ENCODE measurements around the gene GPC6.

DNA sequence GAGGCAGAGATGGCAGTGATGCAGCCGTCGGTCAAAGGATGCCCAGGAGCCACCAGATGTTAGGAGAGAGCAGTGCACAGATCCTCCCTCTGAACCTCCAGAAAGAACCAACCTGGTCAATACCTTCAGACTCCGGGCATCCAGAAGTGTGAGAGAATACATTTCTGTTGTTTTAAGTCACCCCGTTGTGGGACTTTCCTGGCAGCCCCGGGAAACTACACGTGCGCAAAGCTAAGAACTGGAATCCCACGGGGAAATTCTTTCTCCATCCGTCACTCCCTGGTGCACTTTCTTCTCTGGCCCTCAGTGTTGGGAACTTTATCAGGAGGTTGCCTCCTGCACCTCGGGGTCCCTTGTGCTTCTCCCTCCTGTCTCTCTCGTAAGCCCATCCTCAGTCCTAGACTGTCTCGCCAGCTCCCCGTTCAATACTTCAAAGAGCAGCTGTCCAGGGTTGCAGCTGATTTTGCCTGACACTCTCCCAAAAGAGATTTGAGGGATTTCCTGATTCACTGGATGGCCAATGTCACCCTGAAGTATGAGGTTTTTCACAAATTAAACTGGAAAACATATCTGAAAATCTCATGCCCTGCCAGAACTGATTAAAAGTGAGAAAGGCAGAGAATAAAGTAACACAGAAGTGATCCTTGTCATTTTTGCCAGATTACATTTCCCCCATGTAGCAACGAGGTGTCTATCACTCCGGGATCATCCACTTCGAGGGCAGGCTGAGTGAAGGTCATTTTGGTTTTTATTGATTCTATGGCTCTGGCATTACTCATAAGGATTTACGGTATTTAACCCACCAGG is 1116.0 kb downstream of the GPC6 start:
- TF ChIP-seq POLR2A (IDR thresholded peaks at IDR 0.05; ENCODE audit: low read length) (no peak), ZC3H11A (IDR thresholded peaks at IDR 0.05) (no peak), EP300 (IDR thresholded peaks at IDR 0.05) (no peak), MAZ (IDR thresholded peaks at IDR 0.05; ENCODE audit: borderline replicate concordance, low read depth, low read length) (no peak)
- TF ChIP-seq, protein P1, sequence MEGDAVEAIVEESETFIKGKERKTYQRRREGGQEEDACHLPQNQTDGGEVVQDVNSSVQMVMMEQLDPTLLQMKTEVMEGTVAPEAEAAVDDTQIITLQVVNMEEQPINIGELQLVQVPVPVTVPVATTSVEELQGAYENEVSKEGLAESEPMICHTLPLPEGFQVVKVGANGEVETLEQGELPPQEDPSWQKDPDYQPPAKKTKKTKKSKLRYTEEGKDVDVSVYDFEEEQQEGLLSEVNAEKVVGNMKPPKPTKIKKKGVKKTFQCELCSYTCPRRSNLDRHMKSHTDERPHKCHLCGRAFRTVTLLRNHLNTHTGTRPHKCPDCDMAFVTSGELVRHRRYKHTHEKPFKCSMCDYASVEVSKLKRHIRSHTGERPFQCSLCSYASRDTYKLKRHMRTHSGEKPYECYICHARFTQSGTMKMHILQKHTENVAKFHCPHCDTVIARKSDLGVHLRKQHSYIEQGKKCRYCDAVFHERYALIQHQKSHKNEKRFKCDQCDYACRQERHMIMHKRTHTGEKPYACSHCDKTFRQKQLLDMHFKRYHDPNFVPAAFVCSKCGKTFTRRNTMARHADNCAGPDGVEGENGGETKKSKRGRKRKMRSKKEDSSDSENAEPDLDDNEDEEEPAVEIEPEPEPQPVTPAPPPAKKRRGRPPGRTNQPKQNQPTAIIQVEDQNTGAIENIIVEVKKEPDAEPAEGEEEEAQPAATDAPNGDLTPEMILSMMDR (IDR thresholded peaks at IDR 0.05) = no peak
- TF ChIP-seq, protein P2, sequence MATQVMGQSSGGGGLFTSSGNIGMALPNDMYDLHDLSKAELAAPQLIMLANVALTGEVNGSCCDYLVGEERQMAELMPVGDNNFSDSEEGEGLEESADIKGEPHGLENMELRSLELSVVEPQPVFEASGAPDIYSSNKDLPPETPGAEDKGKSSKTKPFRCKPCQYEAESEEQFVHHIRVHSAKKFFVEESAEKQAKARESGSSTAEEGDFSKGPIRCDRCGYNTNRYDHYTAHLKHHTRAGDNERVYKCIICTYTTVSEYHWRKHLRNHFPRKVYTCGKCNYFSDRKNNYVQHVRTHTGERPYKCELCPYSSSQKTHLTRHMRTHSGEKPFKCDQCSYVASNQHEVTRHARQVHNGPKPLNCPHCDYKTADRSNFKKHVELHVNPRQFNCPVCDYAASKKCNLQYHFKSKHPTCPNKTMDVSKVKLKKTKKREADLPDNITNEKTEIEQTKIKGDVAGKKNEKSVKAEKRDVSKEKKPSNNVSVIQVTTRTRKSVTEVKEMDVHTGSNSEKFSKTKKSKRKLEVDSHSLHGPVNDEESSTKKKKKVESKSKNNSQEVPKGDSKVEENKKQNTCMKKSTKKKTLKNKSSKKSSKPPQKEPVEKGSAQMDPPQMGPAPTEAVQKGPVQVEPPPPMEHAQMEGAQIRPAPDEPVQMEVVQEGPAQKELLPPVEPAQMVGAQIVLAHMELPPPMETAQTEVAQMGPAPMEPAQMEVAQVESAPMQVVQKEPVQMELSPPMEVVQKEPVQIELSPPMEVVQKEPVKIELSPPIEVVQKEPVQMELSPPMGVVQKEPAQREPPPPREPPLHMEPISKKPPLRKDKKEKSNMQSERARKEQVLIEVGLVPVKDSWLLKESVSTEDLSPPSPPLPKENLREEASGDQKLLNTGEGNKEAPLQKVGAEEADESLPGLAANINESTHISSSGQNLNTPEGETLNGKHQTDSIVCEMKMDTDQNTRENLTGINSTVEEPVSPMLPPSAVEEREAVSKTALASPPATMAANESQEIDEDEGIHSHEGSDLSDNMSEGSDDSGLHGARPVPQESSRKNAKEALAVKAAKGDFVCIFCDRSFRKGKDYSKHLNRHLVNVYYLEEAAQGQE (IDR thresholded peaks at IDR 0.05) = no peak

Measured in A549 (cell line).